Amygdala (tissue), 56 donors: ENCODE results near the gene LRRC37A3.
A peak's percentile ranks its signal among the peaks of the same experiment; 100 is the strongest.
"Not testable (repeated sequence)": the region's sequence is repeated elsewhere in the genome, so short reads cannot be mapped to it uniquely, and the experiment has no call there.

ENCODE experiments used
- DNase-seq, 56 donors: peaks; one replicate each; lab custom pipeline; 2025; lab: John Stamatoyannopoulos, UW

Gene LRRC37A3

DNA sequence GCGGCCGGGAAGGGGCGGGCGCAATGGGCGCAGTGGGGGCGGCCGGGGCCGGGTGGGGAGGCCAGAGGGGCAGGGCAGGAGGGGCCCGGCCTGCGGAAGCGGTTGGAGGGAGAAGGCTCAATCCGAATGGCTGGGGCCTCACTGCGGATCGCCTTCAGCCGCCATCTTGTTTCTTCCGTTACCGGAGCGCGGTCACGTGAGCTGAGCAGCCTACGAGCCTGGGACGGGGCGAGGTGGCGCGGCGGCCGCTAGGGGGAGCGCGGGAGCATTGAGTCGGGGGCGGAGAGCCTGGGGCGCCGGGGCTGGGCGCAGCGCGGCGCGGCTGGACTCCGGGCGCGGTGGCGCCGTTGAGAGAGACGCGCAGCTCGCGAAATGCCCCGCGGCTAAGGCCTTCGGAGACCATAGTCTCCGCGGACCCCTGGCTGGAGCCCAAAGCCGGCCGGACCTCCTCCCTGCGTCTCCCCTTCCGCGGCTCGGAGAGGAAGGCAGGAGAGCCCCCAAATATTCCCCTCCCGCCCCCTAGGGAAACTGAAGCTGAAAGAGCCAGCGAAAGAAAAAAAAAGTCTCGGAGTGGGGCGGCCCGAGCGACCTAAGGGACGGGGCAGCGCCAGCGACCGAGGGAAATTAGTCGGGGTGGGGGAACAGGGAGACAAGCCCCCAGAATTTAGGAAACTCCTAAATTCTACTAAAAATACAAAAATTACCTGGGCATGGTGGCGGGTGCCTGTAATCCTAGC, at the start of gene LRRC37A3:
Gene LRRC37A3, minus strand, starts transcription at position 190 of the 737 bp plus-strand sequence. CDS start 22,221 bp downstream, outside the sequence.
- peak; percentile 67 to 100 (median 98) for DNase-seq

DNA sequence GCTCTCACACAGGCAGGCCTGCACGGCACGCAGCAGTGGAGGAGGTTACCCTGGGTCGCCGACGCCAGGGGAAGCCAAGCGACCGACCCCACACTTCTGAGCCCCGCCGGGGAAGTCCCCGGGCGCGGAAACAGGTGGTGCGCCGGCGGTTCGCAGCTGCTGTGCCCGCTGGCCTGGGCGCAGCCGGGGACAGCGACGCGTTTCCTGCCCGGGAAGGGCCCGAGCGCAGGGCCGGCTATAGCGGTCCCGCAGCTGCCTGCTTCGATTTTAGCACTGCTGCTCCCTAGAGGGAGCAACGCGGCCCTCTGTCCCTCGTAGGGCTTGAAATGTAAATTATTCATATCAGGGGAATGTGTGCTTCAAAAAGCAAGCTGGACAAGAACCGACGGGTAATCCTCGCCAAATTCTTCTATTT, 46.6 kb upstream of the LRRC37A3 start:
- DNase-seq, result peak in 31 of 56 donors; percentile 19 to 75 (median 39)

DNA sequence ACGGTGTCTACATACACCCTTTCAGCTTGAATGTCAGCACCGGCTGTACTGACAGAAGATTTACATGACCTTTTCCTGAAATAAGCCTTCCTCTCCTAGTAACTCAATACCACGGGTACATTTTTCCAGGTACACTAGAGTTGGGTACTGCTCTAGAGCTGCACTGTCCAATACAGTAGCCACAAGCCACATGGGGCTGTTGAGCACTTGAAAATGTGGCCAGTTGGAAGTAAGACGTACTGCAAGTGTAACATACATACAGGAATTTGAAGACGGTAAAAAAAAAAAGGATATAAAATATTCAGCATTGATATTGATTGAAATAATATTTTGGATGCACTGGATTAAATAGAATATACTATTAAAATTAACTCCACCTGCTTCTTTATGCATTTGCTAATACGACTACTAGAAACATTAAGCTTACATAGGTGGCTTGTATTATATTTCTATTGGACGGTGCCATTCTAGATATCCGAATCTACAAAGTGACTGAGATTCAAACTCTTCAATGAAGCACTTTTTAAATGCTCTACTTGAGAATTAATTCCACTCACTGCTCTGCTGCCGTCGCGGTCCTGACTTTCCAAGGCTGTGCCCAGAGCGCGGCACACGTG, 46.1 kb upstream of the LRRC37A3 start:
- DNase-seq, result not testable (repeated sequence)

DNA sequence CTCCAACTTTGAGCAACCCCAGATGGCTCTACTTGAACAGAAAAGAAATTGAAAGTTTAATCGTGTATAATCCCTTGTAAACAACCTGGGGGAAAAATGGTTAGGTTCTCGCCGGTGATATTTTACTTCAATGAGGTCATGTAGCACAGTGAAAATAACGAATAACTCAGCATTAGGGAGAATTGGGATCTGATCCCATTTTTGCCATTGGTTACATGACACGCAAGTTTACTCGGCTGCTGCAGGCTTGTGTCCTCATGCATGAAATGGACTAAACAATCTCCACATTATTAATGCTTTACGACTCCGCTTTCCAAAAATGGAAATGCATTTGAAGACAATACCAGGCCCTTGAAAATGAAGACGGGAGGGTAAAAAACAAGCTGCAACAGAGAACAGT, 45.5 kb upstream of the LRRC37A3 start:
- no peak for DNase-seq

DNA sequence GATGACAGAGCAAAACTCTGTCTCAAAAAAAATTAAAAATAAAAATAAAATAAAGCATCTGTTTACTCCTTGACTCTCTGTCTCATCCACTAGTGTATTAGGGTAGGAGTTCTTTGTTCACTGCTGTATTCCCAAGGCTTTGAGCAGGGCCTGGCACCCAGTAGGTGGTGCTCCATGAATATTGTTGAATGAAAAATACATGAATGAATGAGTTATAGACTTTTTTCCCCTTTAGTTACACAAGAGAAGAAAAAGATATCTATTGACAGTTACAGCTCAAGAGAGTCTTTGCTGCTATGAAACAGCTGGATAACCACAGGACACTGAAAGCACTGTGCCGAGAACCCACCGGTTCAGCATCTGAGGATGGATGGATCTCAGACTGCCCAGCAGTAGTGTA, 44.5 kb upstream of the LRRC37A3 start:
- DNase-seq, result peak in 1 of 56 donors; percentile 11

DNA sequence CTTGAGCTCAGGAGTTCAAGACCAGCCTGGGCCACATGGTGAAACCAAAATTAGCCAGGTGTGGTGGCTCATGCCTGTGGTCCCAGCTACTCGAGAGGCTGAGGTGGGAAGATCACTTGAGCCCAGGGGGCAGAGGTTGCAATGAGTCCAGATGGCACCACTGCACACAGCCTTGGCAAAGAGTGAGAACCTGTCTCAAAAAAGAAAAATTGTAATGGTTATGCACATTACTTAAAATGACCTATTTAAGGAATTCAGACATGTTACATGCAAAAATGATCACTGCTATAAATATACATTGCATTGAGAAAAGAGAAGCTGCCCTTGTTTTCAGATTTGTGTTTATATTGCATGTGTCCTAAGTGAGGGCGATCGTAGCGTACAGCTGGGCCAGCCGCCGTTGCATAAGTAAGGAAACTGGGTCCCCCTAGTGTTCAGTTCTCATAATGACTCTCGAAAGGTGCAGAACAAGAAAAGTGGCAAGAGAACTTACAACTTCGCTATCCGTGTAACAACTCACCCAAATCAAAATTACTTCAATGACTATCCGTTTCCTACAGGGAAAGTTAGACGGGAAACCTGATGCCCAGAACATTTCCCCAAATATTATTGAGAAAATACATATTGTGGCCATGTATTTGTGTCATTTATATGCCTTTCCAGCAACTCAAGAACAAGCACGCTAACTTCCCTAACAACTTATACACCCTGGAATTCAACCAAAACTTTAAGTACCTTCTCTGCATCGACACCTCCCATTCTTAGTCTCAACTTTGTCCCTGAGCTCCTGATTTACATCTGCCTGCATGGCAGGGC, 42.5 kb upstream of the LRRC37A3 start:
- peak in 16 of 56 donors; percentile 5 to 82 (median 24) for DNase-seq

DNA sequence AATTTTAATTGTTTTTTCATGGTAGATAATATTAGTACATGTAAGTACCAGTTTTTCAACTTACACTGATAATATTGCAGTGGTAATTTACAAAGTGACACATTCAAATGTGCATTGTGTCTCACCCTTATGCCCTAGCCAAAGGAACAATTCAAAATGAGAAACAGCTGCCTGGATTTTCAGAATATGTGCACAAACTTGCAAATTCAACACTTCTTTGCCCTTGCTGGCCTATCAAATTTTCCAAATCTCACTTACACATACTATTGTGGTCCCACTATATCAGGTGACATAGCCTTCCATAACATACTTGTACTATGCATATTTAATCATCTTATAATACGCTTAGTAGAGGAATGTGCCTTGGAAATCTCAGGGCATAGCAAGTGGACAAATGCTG, 32.6 kb upstream of the LRRC37A3 start:
- no peak for DNase-seq

DNA sequence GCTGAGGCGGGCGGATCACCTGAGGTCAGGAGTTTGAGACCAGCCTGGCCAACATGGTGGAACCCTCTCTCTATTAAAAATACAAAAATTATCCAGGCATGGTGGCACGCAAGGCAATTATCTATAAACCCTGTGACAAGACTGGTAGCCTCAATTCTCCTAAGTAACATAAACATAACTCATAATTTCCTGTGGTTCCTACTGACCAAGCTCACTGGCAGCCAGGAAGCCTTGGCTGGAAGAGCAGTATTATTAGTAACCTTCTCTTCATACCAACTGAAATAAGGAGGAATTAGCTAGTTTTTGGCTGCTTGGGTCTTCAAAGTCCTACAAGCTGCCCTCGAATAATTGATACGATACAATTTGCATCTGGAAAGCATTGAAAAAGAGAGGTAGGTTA, 31.6 kb upstream of the LRRC37A3 start:
- no peak for DNase-seq

DNA sequence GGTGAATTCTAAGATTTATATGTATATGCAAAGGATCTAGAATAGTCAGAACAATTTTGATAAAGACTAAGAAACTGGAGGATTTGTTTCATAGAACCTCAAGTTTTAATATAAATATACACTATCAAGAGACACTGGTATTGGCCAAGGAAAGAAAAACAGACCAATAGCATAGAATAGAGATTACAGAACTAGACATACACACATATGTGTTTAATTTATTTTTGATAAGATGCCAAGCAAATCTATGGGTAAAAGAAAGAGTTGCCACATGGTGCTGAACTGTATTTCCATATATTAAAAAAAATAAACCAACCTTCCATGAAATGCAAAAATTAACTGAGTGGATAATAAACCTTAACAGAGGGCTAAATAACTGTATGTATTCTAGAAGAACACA, 27.9 kb upstream of the LRRC37A3 start:
- no peak for DNase-seq

DNA sequence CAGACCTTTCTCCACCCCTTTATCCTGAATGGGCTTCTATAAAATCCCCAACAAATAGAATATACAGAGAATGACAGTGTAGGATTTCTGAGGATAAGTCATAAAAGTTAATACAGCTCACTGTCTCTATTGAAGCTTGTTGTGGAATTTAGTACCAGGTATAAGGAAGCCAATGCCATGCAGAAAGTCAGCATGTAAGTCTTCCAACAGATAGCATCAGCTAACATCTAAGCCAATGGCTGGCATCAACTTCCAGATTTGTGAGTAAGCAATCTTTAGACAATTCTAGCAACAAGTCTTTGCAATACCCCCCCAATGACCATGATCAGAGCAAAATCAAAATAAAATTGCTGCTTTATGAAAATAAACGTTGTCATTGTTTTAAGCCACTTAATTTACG, 22.5 kb upstream of the LRRC37A3 start:
- DNase-seq, result no peak

DNA sequence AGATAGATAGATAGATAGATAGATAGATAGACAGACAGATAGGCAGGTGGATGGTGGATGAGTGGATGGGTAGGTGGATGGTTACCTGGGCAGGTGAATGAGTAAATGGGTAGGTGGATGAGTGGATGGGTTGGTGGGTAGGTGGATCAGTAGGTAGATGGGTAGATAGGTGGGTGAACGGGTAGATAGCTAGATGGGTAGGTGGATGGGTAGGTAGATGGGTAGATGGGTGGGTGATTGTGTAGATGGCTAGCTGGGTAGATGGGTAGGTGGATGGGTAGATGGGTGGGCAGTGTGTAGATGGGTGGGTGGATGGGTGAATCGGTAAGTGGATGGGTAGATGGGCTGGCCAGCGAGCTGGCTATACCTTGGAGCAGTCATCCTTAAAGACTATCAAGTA, 21.8 kb upstream of the LRRC37A3 start:
- no peak for DNase-seq

DNA sequence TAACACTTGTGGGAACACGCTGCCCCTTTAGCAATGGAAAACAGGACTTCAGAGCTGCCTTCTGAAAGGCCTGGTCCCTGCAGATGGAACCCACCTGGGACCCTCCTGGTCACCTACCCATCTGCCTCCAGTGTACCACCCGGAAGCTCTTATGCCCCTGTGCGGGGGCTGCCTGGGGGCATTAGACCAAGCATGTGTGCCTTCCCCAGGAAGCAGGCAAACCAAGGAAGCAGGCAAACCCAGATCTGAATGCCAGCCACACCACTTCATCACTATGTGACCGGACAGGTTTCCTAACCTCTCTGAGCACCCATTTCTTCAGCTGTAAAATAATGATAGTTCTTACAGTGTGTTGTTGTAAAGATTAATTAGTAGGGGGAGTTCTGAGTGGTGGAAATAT, 20.8 kb upstream of the LRRC37A3 start:
- no peak for DNase-seq

DNA sequence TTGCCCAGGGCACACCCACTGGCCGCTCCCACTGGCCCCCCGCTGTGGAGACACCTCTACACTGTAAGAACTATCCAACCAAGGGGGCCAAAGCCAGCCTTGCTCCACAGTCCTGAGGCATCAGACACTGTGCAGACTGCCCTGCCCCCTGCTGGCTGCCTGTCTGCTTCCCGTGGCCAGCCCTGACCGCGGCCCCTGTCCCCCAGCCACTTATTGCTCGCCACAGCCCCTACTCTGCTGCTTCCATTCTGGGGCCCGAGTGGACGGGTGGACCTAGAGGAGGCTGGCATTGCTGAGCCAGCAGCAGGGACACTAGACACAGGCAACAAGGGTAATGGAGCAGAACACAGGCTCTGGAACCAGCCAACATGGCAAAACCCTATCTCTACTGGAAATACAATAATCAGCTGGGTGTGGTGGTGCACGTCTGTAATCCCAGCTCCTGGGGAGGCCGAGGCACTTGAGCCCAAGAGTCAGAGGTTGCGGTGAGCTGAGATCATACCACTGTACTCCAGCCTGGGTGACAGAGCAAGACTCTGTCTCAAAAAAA, 19.7 kb upstream of the LRRC37A3 start:
- DNase-seq, result peak in 8 of 56 donors; percentile 8 to 55 (median 22)

DNA sequence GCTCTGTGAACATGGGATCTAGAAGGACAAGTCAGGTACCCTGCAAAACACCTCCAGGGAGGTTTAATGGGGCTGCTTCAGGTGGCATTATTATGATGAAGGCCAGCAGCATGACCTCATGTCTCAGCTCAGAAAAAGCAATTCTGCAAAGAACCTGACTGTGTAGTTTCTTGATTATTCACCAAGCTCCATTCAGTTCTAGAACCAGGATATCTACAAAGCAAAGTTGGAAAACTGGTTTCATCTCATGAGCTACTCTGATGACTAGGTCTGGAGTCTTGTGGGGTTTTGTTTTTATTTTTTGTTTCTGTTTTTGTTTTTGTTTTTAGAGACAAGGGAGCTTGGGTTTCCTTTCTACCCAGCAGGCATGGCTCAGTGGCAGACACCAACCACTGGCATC, 19.0 kb upstream of the LRRC37A3 start:
- DNase-seq, result no peak

DNA sequence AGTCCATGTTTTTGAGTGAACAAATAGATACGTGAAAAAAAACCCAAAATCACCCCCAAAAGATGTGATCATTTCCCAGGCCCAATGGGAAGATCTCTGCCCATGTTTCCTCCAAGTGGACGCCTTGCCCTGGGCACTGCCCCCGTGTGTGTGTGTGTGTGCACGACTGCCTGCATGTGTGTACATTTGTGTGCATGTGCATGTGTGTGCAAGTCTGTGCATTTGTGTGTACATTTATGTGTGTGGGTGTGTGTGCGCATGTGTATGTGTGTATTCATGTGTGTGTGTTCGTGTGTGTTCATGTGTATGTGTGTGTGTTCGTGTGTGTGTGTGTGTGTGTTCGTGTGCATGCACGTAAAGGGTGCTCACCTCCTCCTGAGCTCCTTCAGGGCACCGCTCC, 16.8 kb upstream of the LRRC37A3 start:
- DNase-seq, result no peak

DNA sequence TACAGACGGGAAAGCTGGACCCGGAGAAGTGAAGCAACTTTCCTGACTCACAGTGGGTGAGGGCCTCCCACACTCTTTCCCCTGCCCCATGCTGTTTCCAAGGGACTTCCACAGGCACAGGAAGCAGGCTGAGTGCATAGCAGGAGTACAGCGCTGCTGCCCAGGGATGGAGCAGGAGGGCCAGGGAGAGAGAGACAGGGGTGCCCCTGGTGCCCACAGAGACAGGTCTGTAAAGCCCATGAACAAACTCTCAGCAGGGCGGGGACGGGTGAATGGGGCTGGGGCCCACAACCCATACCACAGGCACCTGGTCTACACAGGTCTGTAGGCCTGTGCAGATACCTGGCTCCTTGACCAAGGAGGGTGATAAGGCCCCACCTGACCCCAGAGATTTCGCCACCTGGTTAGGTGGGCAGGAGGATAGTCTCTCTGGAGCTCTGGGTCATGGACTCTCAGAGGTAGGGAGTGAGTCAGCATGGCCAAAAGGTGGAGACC, 15.1 kb upstream of the LRRC37A3 start:
- DNase-seq, result not testable (repeated sequence)

DNA sequence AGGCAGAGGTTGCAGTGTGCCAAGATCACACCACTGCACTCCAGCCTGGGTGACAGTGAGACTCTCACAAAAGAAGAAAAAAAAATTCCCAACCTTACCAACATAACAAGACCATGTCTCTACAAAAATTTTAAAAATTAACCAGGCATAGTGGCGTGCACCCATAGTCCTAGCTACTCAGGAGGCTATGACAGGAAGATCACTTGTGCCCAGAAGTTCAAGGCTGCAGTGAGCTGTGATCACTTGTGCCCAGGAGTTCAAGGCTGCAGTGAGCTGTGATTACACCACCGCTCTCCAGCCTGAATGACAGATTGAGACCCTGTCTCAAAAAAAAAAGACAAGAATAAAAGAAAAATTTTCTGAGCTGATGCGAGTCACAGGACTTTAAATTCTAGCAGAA, 13.6 kb upstream of the LRRC37A3 start:
- not testable (repeated sequence) for DNase-seq

DNA sequence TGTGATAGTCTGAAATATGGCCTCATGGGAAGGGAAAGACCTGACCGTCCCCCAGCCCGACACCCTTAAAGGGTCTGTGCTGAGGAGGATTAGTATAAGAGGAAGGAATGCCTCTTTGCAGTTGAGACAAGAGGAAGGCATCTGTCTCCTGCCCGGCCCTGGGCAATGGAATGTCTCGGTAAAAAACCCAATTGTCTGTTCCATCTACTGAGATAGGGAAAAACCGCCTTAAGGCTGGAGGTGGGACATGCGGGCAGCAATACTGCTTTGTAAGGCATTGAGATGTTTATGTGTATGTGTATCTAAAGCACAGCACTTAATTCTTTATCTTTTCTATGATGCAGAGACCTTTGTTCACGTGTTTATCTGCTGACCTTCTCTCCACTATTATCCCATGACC, 11.1 kb upstream of the LRRC37A3 start:
- not testable (repeated sequence) for DNase-seq

DNA sequence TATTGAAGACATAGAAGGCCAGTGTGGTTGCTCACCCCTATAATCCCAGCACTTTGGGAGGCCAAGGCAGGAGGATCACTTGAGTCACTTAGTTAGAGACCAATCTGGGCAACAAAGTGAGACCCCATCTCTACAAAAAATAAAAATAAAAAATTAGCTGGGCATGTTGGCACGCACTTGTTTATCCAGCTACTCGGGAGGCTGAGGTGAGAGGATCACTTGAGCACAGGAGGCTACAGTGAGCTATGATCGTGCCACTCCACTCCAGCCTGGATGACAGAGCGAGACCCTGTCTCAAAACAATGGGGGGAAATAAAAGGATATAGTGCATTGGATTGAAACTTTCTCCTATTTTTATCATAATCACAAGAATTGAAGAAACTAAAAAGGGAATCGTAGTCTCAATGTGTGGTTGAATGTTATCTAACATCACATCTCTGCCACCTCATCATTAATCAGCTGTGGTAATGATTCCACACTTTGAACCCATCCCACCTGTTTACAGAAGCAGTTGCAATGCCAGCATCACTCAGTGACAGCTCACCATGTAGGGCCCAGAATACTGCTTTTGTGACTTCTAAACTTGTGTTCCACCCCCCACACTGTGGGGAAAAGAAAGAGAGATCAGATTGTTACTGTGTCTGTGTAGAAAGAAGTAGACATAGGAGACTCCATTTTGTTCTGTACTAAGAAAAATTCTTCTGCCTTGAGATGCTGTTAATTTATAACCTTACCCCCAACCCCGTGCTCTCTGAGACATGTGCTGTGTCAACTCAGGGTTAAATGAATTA, 10.3 kb upstream of the LRRC37A3 start:
- not testable (repeated sequence) for DNase-seq

DNA sequence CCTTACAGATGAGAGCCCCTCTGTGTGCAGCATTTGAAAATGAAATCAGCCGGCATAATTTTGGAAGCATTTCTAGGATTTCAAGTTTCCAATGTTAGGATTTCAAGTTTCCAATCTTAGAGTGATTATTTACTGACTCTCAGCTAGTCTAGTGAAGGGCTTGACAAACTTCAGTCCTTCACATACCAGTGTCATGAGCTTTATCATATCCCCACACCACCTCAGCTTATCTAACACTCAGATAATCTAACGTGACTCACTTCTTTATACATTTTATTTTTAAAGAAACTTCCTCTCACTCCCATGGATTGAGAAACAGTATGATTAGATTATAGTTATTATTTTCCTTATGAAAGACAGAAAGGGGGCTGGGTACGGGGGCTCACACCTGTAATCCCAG, 9.4 kb upstream of the LRRC37A3 start:
- not testable (repeated sequence) for DNase-seq
